Neutrophil (primary cell): ENCODE measurements around the gene BLTP2.

Experiments used
- H3K27ac ChIP-seq: fragments of 200-600 bp; sonication (generic); 2 replicates; pipeline ENCODE4 v1.5.1; 2016; ENCODE audit warnings: mild to moderate bottlenecking, moderate library complexity
- H3K27me3 ChIP-seq: fragments of 200-600 bp; sonication (generic); 2 replicates; pipeline ENCODE4 v1.6.0; 2016; ENCODE audit warnings: mild to moderate bottlenecking
- H3K36me3 ChIP-seq: fragments of 200-600 bp; sonication (generic); 2 replicates; pipeline ENCODE4 v1.5.1; 2017
- H3K4me1 ChIP-seq, 2 experiments: fragments of 200-600 bp in 1 of 2; sonication (generic) in 1 of 2; 1 replicate in 1 of 2; 2 replicates in 1 of 2; pipeline versions ENCODE4 v1.5.1 to v1.6.1; 2013 to 2016; ENCODE audit warnings: low read depth in 1 of 2, low read length in 1 of 2, mild to moderate bottlenecking in 1 of 2, moderate library complexity in 1 of 2; ENCODE audit not compliant: control insufficient read depth in 1 of 2, insufficient read depth in 1 of 2
- H3K4me3 ChIP-seq, 2 experiments: fragments of 200-600 bp in 1 of 2; sonication (generic) in 1 of 2; 1 replicate in 1 of 2; 2 replicates in 1 of 2; pipeline ENCODE4 v1.5.1; 2013 to 2016; ENCODE audit warnings: low read depth in 1 of 2, low read length in 1 of 2, mild to moderate bottlenecking in 1 of 2, moderate library complexity in 1 of 2
- H3K9me3 ChIP-seq: fragments of 200-600 bp; sonication (generic); 2 replicates; pipeline ENCODE4 v1.5.1; 2016
- CTCF ChIP-seq: fragments of 200-600 bp; sonication (generic); IDR thresholded peaks from 2 replicates; pipeline ENCODE4 v1.5.1; 2016; ENCODE audit warnings: antibody characterized with exemption

Gene BLTP2

GRCh38 chr17:28599311-28600184 lies 45.4 kb downstream of the BLTP2 start:
- peak overlapping the region; percentile 84 to 91 for H3K4me3 ChIP-seq
- peaks cover 6% of the 10 kb centered on the region for H3K36me3 ChIP-seq
- peak overlapping the region; percentile 90 for H3K27ac ChIP-seq
- H3K4me1 ChIP-seq = peaks cover 22 to 25% of the 10 kb centered on the region in 2 experiments
- H3K9me3 ChIP-seq = no peaks in the 10 kb centered on the region
- H3K27me3 ChIP-seq = no peaks in the 10 kb centered on the region
- no peak for TF ChIP-seq CTCF

- H3K27ac ChIP-seq = peak within 1 kb of the TSS; percentile 90
- H3K9me3 ChIP-seq = no peaks in the 10 kb centered on the region
- H3K4me1 ChIP-seq = peaks cover 22 to 25% of the 10 kb centered on the region in 2 experiments
- H3K4me3 ChIP-seq = peak within 1 kb of the TSS; percentile 84 to 91
- H3K27me3 ChIP-seq = no peaks in the 10 kb centered on the region
- H3K36me3 ChIP-seq = no peaks in the 10 kb centered on the region
- peak; percentile 36 for TF ChIP-seq CTCF
Observed at GRCh38 chr17:28598799-28599310, 46.1 kb downstream of the BLTP2 start, which contains the start of gene SPAG5. SPAG5 (minus strand) TSS chr17:28599025; CDS start chr17:28598946, 79 bp downstream.

GRCh38 chr17:28598389-28598788 lies 46.6 kb downstream of the BLTP2 start:
- H3K36me3 ChIP-seq = peaks cover under 1% of the 10 kb centered on the region
- H3K27ac ChIP-seq = peak overlapping the region; percentile 90
- H3K9me3 ChIP-seq = no peaks in the 10 kb centered on the region
- peak overlapping the region; percentile 84 to 91 for H3K4me3 ChIP-seq
- peaks cover 22 to 25% of the 10 kb centered on the region in 2 experiments for H3K4me1 ChIP-seq
- no peaks in the 10 kb centered on the region for H3K27me3 ChIP-seq
- no peak for TF ChIP-seq CTCF

- peaks cover 22 to 25% of the 10 kb centered on the region in 2 experiments for H3K4me1 ChIP-seq
- no peaks in the 10 kb centered on the region for H3K27me3 ChIP-seq
Observed at GRCh38 chr17:28597606-28598383, 47.2 kb downstream of the BLTP2 start.

More at GRCh38 chr17:28597606-28598383, 47.2 kb downstream of the BLTP2 start:
- H3K9me3 ChIP-seq = no peaks in the 10 kb centered on the region
- H3K4me3 ChIP-seq = peak overlapping the region; percentile 84 to 91
- peak overlapping the region; percentile 90 for H3K27ac ChIP-seq
- no peak for TF ChIP-seq CTCF
- H3K36me3 ChIP-seq = peaks cover 6% of the 10 kb centered on the region
